Measurements from ENCODE around the gene NRG3. TPM values are rescaled to one million over a fixed set of nuclear protein-coding genes. Genes with fewer than 3 reads are reported as not detected.

The NRG3 gene
- total RNA-seq, 1 donor from 2014 or later = 32.2 TPM

GRCh38 chr10:82284180-82284579 is 409.2 kb downstream of the NRG3 start:
- Mint-ChIP-seq H3K9me3 (ENCODE audit: low read depth) (no peaks in the 10 kb centered on the region), H3K27ac (no peak overlapping the region), H3K4me3 (ENCODE audit: low read depth) (no peak overlapping the region), H3K27me3 (no peaks in the 10 kb centered on the region), H3K4me1 (ENCODE audit: low read depth) (peaks cover 9% of the 10 kb centered on the region), H3K36me3 (ENCODE audit: insufficient read depth) (no peaks in the 10 kb centered on the region)
- TF ChIP-seq CTCF (IDR thresholded peaks at IDR 0.05; ENCODE audit: unreplicated experiment) = no peak
- DNase-seq (ENCODE audit: low spot score, unreplicated experiment) = no peak

GRCh38 chr10:82288461-82288881 is 413.5 kb downstream of the NRG3 start:
- Mint-ChIP-seq H3K27me3 (no peaks in the 10 kb centered on the region), H3K27ac (no peak overlapping the region), H3K4me3 (ENCODE audit: low read depth) (no peak overlapping the region), H3K36me3 (ENCODE audit: insufficient read depth) (no peaks in the 10 kb centered on the region), H3K9me3 (ENCODE audit: low read depth) (peaks cover 3% of the 10 kb centered on the region), H3K4me1 (ENCODE audit: low read depth) (no peaks in the 10 kb centered on the region)
- TF ChIP-seq CTCF (IDR thresholded peaks at IDR 0.05; ENCODE audit: unreplicated experiment) = no peak
- DNase-seq (ENCODE audit: low spot score, unreplicated experiment) = no peak

GRCh38 chr10:82289945-82290344 is 415.0 kb downstream of the NRG3 start:
- DNase-seq (ENCODE audit: low spot score, unreplicated experiment) = no peak
- Mint-ChIP-seq H3K4me1 (ENCODE audit: low read depth) (no peaks in the 10 kb centered on the region), H3K27me3 (no peaks in the 10 kb centered on the region), H3K36me3 (ENCODE audit: insufficient read depth) (no peaks in the 10 kb centered on the region), H3K27ac (no peak overlapping the region), H3K4me3 (ENCODE audit: low read depth) (no peak overlapping the region), H3K9me3 (ENCODE audit: low read depth) (peaks cover 3% of the 10 kb centered on the region)
- no peak for TF ChIP-seq CTCF (IDR thresholded peaks at IDR 0.05; ENCODE audit: unreplicated experiment)

GRCh38 chr10:82294874-82295378 is 419.9 kb downstream of the NRG3 start:
- DNase-seq (ENCODE audit: low spot score, unreplicated experiment) = no peak

GRCh38 chr10:82308641-82309040 is 433.6 kb downstream of the NRG3 start:
- no peak for DNase-seq (ENCODE audit: low spot score, unreplicated experiment)
- Mint-ChIP-seq H3K27ac (no peak overlapping the region), H3K4me3 (ENCODE audit: low read depth) (no peak overlapping the region), H3K9me3 (ENCODE audit: low read depth) (no peaks in the 10 kb centered on the region), H3K27me3 (no peaks in the 10 kb centered on the region), H3K36me3 (ENCODE audit: insufficient read depth) (no peaks in the 10 kb centered on the region), H3K4me1 (ENCODE audit: low read depth) (no peaks in the 10 kb centered on the region)
- no peak for TF ChIP-seq CTCF (IDR thresholded peaks at IDR 0.05; ENCODE audit: unreplicated experiment)

More at GRCh38 chr10:82294874-82295378, 419.9 kb downstream of the NRG3 start:
- H3K27me3 Mint-ChIP-seq = no peaks in the 10 kb centered on the region
- TF ChIP-seq CTCF (IDR thresholded peaks at IDR 0.05; ENCODE audit: unreplicated experiment) = no peak
- H3K4me3 Mint-ChIP-seq (ENCODE audit: low read depth) = no peak overlapping the region
- no peaks in the 10 kb centered on the region for H3K4me1 Mint-ChIP-seq (ENCODE audit: low read depth)
- peaks cover 1% of the 10 kb centered on the region for H3K36me3 Mint-ChIP-seq (ENCODE audit: insufficient read depth)
- H3K9me3 Mint-ChIP-seq (ENCODE audit: low read depth) = peaks cover 3% of the 10 kb centered on the region
- no peak overlapping the region for H3K27ac Mint-ChIP-seq
